ENCODE measurements around the gene TMEM38B.

DNA sequence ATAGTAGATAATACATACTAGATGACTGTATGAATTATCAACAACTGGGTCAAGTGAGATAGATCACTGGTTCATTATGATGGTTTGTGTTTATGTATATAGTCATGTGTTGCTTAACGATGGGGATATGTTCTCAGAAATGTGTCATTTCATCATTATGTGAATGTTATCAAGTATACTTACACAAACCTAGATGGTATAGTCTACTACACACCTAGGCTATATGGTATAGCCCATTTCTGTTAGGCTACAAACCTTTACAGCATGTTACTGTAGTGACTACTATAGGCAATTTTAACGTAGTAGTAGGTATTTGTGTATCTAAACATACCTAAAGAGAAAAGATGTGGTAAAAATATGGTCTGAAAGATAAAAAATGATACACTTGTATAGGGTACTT, 31.0 kb downstream of the TMEM38B start:
- TF ChIP-seq, protein P1, sequence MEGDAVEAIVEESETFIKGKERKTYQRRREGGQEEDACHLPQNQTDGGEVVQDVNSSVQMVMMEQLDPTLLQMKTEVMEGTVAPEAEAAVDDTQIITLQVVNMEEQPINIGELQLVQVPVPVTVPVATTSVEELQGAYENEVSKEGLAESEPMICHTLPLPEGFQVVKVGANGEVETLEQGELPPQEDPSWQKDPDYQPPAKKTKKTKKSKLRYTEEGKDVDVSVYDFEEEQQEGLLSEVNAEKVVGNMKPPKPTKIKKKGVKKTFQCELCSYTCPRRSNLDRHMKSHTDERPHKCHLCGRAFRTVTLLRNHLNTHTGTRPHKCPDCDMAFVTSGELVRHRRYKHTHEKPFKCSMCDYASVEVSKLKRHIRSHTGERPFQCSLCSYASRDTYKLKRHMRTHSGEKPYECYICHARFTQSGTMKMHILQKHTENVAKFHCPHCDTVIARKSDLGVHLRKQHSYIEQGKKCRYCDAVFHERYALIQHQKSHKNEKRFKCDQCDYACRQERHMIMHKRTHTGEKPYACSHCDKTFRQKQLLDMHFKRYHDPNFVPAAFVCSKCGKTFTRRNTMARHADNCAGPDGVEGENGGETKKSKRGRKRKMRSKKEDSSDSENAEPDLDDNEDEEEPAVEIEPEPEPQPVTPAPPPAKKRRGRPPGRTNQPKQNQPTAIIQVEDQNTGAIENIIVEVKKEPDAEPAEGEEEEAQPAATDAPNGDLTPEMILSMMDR (IDR thresholded peaks at IDR 0.05) = no peak
- TF ChIP-seq EP300 (IDR thresholded peaks at IDR 0.05) (no peak), POLR2AphosphoS5 (IDR thresholded peaks at IDR 0.05) (no peak), POLR2A (IDR thresholded peaks at IDR 0.05) (no peak)
